ENCODE results near the gene GOLGA2.
"Not testable (repeated sequence)": the region's sequence is repeated elsewhere in the genome, so short reads cannot be mapped to it uniquely, and the experiment has no call there.

GOLGA2 gene

GRCh38 chr9:128247226-128247803, 28.5 kb downstream of the GOLGA2 start:
- TF ChIP-seq ZNF274 (IDR thresholded peaks at IDR 0.05; ENCODE audit: low read depth, low read length): no peak
- H3K4me3 ChIP-seq (ENCODE audit: low read length): no peak overlapping the region

- no peak for TF ChIP-seq ZNF274 (IDR thresholded peaks at IDR 0.05; ENCODE audit: low read depth, low read length)
- H3K4me3 ChIP-seq (ENCODE audit: low read length): no peak overlapping the region
Observed at GRCh38 chr9:128246471-128246870, 29.3 kb downstream of the GOLGA2 start.

- no peak for TF ChIP-seq ZNF274 (IDR thresholded peaks at IDR 0.05; ENCODE audit: low read depth, low read length)
- H3K4me3 ChIP-seq (ENCODE audit: low read length): no peak overlapping the region
Observed at GRCh38 chr9:128245421-128246151, 30.2 kb downstream of the GOLGA2 start.

- H3K4me3 ChIP-seq (ENCODE audit: low read length): no peak overlapping the region
- no peak for TF ChIP-seq ZNF274 (IDR thresholded peaks at IDR 0.05; ENCODE audit: low read depth, low read length)
Observed at GRCh38 chr9:128244837-128245231, 31.0 kb downstream of the GOLGA2 start.

- no peak overlapping the region for H3K4me3 ChIP-seq (ENCODE audit: low read length)
- TF ChIP-seq ZNF274 (IDR thresholded peaks at IDR 0.05; ENCODE audit: low read depth, low read length): no peak
Observed at GRCh38 chr9:128244091-128244836, 31.5 kb downstream of the GOLGA2 start.

- H3K4me3 ChIP-seq (ENCODE audit: low read length): no peak overlapping the region
- no peak for TF ChIP-seq ZNF274 (IDR thresholded peaks at IDR 0.05; ENCODE audit: low read depth, low read length)
Observed at GRCh38 chr9:128243215-128244018, 32.4 kb downstream of the GOLGA2 start.

GRCh38 chr9:128242828-128243214, 33.0 kb downstream of the GOLGA2 start:
- no peak for TF ChIP-seq ZNF274 (IDR thresholded peaks at IDR 0.05; ENCODE audit: low read depth, low read length)

GRCh38 chr9:128242124-128242523, 33.7 kb downstream of the GOLGA2 start:
- no peak overlapping the region for H3K4me3 ChIP-seq (ENCODE audit: low read length)
- TF ChIP-seq ZNF274 (IDR thresholded peaks at IDR 0.05; ENCODE audit: low read depth, low read length): no peak

More at GRCh38 chr9:128242828-128243214, 33.0 kb downstream of the GOLGA2 start:
- H3K4me3 ChIP-seq (ENCODE audit: low read length): no peak overlapping the region

- no peak overlapping the region for H3K4me3 ChIP-seq (ENCODE audit: low read length)
- no peak for TF ChIP-seq ZNF274 (IDR thresholded peaks at IDR 0.05; ENCODE audit: low read depth, low read length)
Observed at GRCh38 chr9:128233817-128234406, 41.9 kb downstream of the GOLGA2 start.

- no peak overlapping the region for H3K4me3 ChIP-seq (ENCODE audit: low read length)
Observed at GRCh38 chr9:128232528-128233428, 43.0 kb downstream of the GOLGA2 start.

GRCh38 chr9:128231638-128232527, 43.9 kb downstream of the GOLGA2 start:
- TF ChIP-seq ZNF274 (IDR thresholded peaks at IDR 0.05; ENCODE audit: low read depth, low read length): no peak
- no peak overlapping the region for H3K4me3 ChIP-seq (ENCODE audit: low read length)

More at GRCh38 chr9:128232528-128233428, 43.0 kb downstream of the GOLGA2 start:
- no peak for TF ChIP-seq ZNF274 (IDR thresholded peaks at IDR 0.05; ENCODE audit: low read depth, low read length)

- H3K4me3 ChIP-seq (ENCODE audit: low read length): not testable (repeated sequence)
Observed at GRCh38 chr9:128230897-128231296, 44.9 kb downstream of the GOLGA2 start.
